Measurements from ENCODE around the gene HSPG2. TPM values are rescaled to one million over a fixed set of nuclear protein-coding genes. Genes with fewer than 3 reads are reported as not detected.

Gene HSPG2
- total and polyA plus RNA-seq, 2 experiments from 2014 or later = 72.4 to 81.2 TPM

- H3K9me2 ChIP-seq (replicated peaks; ENCODE audit: insufficient read depth) = no peaks in the 10 kb centered on the region
- peaks cover 59% of the 10 kb centered on the region for H4K20me1 ChIP-seq (ENCODE audit: insufficient read depth, poor library complexity, severe bottlenecking)
- peak overlapping the region; percentile 21 for H3K4me2 ChIP-seq
- no peaks in the 10 kb centered on the region for H3K27me3 ChIP-seq
- H3K4me3 ChIP-seq = no peak overlapping the region
- peaks cover 100% of the 10 kb centered on the region for H3K79me2 ChIP-seq
- H3K27ac ChIP-seq = peak overlapping the region; percentile 55
- H3K9me3 ChIP-seq (ENCODE audit: low read depth) = no peaks in the 10 kb centered on the region
- no peaks in the 10 kb centered on the region for H3K36me3 ChIP-seq (replicated peaks; ENCODE audit: insufficient read depth, low read depth)
- peaks cover 13% of the 10 kb centered on the region for H3K4me1 ChIP-seq (ENCODE audit: insufficient read depth)
- DNase-seq (ENCODE audit: low spot score) = no peak
- no peak for TF ChIP-seq EZH2phosphoT487 (IDR thresholded peaks at IDR 0.05; ENCODE audit: low read depth, severe bottlenecking, unreplicated experiment)
- TF ChIP-seq CTCF (IDR thresholded peaks at IDR 0.05; ENCODE audit: poor library complexity) = no peak
- TF ChIP-seq EZH2 (IDR thresholded peaks at IDR 0.05; ENCODE audit: borderline replicate concordance) = no peak
- H2AFZ ChIP-seq = no peak overlapping the region
These were observed 161.0 kb downstream of the HSPG2 start for GRCh38 chr1:21775985-21776562.

- Histone ChIP-seq H3K4me1 (ENCODE audit: insufficient read depth) (peaks cover 11% of the 10 kb centered on the region), H3K9me2 (replicated peaks; ENCODE audit: insufficient read depth) (no peaks in the 10 kb centered on the region), H3K9me3 (ENCODE audit: low read depth) (no peaks in the 10 kb centered on the region), H3K27me3 (no peaks in the 10 kb centered on the region), H3K27ac (peak overlapping the region; percentile 55), H3K4me3 (no peak overlapping the region), H4K20me1 (ENCODE audit: insufficient read depth, poor library complexity, severe bottlenecking) (peaks cover 58% of the 10 kb centered on the region), H3K79me2 (peaks cover 100% of the 10 kb centered on the region), H2AFZ (no peak overlapping the region), H3K36me3 (replicated peaks; ENCODE audit: insufficient read depth, low read depth) (no peaks in the 10 kb centered on the region), H3K4me2 (peak overlapping the region; percentile 21)
- 73% methylated on average over 2 of the region's 2 CpGs for WGBS (ENCODE audit: low lambda C conversion rate, missing lambda C conversion rate)
- TF ChIP-seq CTCF (IDR thresholded peaks at IDR 0.05; ENCODE audit: poor library complexity) (no peak), EZH2phosphoT487 (IDR thresholded peaks at IDR 0.05; ENCODE audit: low read depth, severe bottlenecking, unreplicated experiment) (no peak), EZH2 (IDR thresholded peaks at IDR 0.05; ENCODE audit: borderline replicate concordance) (no peak)
- DNase-seq (ENCODE audit: low spot score) = no peak
These were observed 161.6 kb downstream of the HSPG2 start for GRCh38 chr1:21775550-21775914.

GRCh38 chr1:21774835-21775549 is 162.1 kb downstream of the HSPG2 start:
- DNase-seq (ENCODE audit: low spot score) = no peak
- Histone ChIP-seq H3K9me3 (ENCODE audit: low read depth) (no peaks in the 10 kb centered on the region), H3K36me3 (replicated peaks; ENCODE audit: insufficient read depth, low read depth) (no peaks in the 10 kb centered on the region), H3K4me1 (ENCODE audit: insufficient read depth) (peaks cover 11% of the 10 kb centered on the region), H3K27me3 (no peaks in the 10 kb centered on the region), H3K4me2 (no peak overlapping the region), H2AFZ (no peak overlapping the region), H3K79me2 (peaks cover 100% of the 10 kb centered on the region), H3K9me2 (replicated peaks; ENCODE audit: insufficient read depth) (no peaks in the 10 kb centered on the region), H4K20me1 (ENCODE audit: insufficient read depth, poor library complexity, severe bottlenecking) (peaks cover 59% of the 10 kb centered on the region), H3K4me3 (no peak overlapping the region), H3K27ac (no peak overlapping the region)
- no peak for TF ChIP-seq EZH2 (IDR thresholded peaks at IDR 0.05; ENCODE audit: borderline replicate concordance)
- no peak for TF ChIP-seq CTCF (IDR thresholded peaks at IDR 0.05; ENCODE audit: poor library complexity)
- TF ChIP-seq EZH2phosphoT487 (IDR thresholded peaks at IDR 0.05; ENCODE audit: low read depth, severe bottlenecking, unreplicated experiment) = no peak
- WGBS (ENCODE audit: low lambda C conversion rate, missing lambda C conversion rate) = 93% methylated on average over 15 of the region's 15 CpGs
